Activated T-cell treated with anti-CD3 and anti-CD28 coated beads for 48 hours (primary cell): ENCODE data around the gene MGLL.

ENCODE experiments used
- DNase-seq: peaks from one replicate; pipeline ENCODE4 v3.0.0-alpha.2; 2020; ENCODE audit warnings: low read depth

The MGLL gene

DNA sequence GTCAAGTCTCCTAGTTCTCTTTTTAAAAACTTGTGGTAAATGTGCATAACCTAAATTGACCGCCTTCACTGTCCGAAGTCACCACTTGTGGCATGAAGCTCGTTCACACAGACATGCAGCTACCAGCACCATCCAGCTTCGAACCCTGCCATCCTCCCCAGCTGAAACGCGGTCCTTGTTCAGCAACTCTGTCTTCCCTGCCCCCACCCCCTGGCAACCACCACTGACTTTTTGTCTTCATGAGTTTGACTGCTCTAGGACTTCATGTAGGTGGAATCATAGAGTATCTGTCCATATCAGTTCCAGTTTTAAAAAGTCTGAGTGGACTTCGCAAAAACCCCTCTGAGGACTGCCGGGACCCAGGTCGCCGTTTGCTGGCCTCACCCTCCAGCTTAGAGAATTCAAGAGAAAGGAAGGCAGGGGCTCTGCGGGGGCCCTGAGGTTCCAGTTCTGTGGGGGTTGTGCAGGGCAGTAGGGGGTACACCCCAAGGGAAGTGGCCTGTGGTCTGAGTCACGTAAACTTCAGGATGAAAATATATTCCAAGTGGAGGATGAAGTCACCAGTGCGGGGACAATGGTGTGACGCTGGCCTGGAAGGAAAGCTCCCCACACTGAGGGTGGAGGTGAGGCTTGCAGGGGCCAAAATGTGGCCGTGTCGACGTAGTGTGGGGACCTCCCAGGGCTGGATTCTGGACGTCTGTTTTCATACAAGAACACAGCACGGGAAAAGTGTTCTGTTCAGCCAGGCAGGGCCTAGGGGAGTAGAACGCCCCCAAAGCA lies 82.0 kb downstream of the MGLL start:
- DNase-seq, result no peak

GRCh38 chr3:127739347-127740135 lies 82.8 kb downstream of the MGLL start:
- DNase-seq, result no peak

DNA sequence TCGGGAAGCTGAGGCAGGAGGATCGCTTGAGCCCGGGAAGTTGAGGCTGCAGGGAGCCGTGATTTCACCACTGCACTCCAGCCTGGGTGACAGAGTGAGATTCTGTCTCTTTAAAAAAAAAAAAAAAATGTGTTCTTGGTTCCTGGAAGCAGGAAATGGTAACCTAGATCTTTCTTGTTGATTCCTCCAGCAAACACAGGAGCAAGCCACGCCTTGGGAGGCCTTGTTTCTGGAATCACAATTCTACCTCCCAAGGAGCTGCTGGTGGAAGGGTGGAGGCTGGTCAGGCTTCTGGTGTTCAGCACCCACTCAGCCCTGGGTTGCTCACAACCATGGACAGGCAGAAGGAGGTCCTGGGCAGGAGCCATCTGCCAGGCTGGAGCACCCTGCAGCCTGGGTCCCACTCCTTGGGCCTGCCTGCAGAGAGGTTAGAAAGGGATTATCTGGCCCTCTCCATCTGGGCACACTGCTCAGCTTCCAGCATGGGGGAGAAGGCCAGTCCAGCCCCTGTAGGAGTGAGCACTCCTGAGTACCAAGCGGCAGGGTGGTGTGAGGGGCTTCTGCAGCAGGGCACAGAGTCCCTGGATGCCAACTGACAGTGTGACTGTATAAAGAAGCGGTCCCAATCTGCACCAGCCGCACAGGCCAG lies 84.0 kb downstream of the MGLL start:
- DNase-seq, result no peak

- DNase-seq, result no peak
Observed at GRCh38 chr3:127736801-127737539, 85.3 kb downstream of the MGLL start.

- DNase-seq, result no peak
Observed at GRCh38 chr3:127735767-127736693, 86.3 kb downstream of the MGLL start.

- no peak for DNase-seq
Observed at GRCh38 chr3:127734754-127735473, 87.4 kb downstream of the MGLL start.

GRCh38 chr3:127734181-127734720 lies 88.1 kb downstream of the MGLL start:
- no peak for DNase-seq

DNA sequence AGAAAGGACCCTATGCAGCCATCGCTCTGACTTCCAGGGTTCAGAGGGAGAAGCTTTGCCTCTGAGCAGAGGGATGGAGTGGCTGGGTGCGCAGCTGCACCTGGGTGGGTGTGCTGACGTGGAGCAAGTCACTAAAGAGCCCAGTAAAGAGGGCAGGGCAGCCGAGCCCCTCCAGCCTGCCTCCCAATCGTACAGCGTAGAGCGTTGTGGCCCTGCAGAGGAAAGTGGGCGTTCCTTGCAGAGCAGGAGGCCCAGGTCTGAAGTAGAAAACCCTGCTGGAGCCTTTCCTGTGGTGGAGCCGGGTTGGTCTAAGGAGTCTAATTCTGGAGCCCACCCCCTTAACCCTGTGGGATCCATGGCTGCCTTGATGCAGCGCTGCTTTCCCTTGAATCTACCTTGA lies 88.5 kb downstream of the MGLL start:
- no peak for DNase-seq

DNA sequence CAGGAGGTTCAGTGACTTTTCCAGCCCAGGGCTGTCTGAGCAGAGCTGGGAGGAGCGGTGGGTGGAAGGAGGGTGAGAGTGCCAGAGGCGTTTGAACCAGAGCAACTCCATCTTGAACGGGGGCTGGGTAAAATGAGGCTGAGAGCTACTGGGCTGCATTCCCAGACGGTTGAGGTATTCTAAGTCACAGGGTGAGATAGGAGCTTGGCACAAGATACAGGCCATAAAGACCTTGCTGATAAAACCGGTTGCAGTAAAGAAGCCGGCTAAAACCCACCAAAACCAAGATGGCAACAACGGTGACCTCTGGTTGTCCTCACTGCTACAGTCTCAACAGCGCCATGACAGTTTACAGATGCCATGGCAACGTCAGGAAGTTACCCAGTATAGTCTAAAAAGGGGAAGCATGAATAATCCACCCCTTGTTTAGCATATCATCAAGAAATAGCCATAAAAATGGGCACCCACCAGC lies 89.4 kb downstream of the MGLL start:
- DNase-seq, result no peak

- no peak for DNase-seq
Observed at GRCh38 chr3:127732303-127732702, 90.0 kb downstream of the MGLL start.

DNA sequence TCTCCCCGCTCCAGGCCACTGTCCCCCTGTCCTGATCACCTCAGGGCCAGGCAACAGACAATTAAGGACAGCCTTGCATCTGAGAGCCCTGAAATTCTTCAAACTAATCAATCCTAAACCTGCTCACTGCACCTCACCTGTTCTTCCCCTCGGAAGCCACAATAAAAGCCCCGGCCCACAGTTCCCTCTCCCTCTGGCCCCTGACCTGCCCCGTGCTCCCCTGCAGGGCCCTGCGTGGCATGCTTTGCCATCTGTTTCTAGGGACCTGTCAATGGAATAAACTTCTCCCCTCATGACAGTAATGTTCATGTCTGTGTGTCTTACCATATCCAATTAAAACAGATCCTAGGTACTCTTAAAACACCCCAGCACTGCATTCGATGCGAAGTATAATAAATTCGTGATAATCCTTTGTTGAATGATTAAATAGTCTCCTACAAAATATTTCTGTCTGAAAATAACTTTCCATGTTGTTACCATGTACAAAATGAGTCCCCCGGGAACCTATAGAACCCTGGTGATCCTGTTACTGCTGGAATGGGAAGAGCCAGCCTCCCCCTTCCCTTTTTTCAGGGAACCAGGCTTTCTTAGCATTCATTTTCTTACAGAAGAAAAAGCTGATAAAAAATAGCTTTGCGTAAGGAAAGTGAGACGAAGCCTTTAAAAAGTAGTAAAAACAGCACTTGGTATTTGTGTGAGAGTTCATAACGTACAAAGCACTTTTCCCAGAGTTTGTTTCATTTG lies 90.6 kb downstream of the MGLL start:
- DNase-seq, result no peak

GRCh38 chr3:127730666-127731295 lies 91.5 kb downstream of the MGLL start:
- DNase-seq, result no peak

DNA sequence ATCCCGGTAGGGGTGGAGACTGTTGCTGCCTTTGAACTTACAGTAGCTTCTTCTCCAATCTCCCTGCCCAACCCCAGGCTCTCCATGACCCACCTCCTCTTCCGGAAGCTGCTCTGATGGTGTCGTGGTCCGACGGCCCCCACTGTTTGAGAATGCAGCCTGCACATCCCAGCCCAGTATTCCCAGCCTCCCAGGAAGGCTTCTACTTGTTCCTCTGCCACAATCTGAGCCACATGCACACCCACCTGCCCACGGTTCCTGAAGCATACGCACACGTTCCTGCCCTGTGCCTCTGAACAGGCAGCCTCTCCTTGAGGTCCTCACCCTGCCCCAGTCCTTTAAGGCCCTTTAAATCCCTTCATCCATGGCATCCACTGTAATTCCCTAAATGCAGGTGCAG lies 92.1 kb downstream of the MGLL start:
- DNase-seq, result no peak

DNA sequence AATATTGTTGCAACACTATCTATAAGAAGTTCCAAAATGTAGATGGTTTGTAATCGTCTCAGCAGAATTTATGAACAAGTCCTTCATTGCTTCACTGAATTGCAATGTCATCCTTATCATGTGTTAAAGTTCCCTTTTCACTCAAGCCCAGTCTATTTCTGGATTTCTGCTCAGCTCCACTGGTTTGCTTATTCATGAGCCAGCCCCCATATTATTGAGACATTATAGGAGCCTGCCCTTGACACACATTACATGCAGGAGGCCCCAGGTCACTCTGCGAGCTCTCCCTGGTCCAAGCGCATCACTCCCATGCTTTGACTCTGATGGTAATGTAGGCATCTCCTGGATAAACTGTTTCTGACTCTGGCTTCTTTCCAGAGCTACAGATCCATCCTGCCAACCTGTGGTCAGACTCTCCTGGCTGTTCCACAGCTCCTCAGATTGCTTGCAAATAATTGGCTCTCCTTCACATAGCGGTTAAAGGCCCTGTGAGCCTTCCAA lies 92.7 kb downstream of the MGLL start:
- DNase-seq, result no peak

DNA sequence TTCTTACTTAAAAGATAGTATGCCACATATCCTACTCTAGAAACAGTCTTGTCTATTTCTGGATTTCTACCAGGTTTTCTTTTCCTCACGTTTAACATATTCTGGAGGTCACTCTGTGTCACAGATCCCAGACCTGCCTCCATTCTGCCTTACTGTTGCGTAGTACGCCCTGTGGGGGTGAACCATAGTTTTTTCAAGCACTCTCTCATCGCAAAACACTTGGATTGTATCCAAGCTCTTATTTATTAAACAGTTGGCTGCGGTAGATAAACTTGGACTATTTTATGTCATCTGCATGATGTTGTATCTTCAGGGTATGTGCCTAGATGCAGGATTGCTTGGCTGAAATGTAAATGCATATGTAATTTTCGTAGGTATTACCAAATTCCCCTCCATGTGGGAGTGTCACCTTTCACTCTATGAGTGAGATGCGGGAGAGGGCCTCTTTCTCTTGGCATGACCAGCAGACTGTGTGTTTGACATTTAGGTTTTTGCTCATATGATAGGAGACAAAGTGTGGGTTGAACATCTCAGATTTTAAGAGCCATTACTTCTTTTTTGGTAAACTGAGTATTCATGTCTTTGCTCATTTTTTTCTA lies 93.8 kb downstream of the MGLL start:
- no peak for DNase-seq

DNA sequence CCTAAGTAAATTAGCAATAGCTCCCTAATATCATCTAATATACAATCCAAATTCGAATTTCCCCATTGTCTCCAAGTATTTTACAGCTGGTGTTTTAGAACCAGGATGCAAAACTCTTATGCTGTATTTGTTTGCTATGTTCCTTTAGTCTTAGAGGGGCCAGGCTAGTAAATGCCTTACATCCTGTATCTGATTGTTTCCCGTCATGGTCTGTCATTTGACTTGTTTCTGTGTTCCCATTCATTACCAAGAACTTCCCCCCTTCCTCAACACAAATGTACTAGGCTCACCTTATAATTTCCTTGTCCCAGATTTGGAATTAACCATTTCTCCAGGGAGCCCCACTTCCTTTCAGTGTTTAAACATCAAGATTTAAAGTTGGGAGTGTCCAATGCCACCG lies 95.4 kb downstream of the MGLL start:
- DNase-seq, result no peak

- no peak for DNase-seq
Observed at GRCh38 chr3:127723011-127723567, 99.2 kb downstream of the MGLL start.
